ENCODE measurements around the gene ATP6V1B1.

- TF ChIP-seq, protein P1, sequence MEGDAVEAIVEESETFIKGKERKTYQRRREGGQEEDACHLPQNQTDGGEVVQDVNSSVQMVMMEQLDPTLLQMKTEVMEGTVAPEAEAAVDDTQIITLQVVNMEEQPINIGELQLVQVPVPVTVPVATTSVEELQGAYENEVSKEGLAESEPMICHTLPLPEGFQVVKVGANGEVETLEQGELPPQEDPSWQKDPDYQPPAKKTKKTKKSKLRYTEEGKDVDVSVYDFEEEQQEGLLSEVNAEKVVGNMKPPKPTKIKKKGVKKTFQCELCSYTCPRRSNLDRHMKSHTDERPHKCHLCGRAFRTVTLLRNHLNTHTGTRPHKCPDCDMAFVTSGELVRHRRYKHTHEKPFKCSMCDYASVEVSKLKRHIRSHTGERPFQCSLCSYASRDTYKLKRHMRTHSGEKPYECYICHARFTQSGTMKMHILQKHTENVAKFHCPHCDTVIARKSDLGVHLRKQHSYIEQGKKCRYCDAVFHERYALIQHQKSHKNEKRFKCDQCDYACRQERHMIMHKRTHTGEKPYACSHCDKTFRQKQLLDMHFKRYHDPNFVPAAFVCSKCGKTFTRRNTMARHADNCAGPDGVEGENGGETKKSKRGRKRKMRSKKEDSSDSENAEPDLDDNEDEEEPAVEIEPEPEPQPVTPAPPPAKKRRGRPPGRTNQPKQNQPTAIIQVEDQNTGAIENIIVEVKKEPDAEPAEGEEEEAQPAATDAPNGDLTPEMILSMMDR (IDR thresholded peaks at IDR 0.05; ENCODE audit: low read length), result no peak
- TF ChIP-seq EZH2 (IDR thresholded peaks at IDR 0.05; ENCODE audit: borderline replicate concordance, low read length), result no peak
These were observed 38.9 kb downstream of the ATP6V1B1 start for GRCh38 chr2:70974592-70974991.

All from OCI-LY1 (cell line).